Sigmoid colon (tissue), 4 donors: ENCODE results near the gene RNASE7.

Source experiments
- EP300 ChIP-seq, 4 donors: sonication (generic); formaldehyde crosslinking; IDR thresholded peaks; one replicate each; pipeline ENCODE4 v1.6.1; 2017; ENCODE audit warnings: antibody characterized with exemption in 4 of 4
- POLR2A ChIP-seq, 2 donors: fragments of 450-650 bp; IDR thresholded peaks; one replicate each; pipeline ENCODE4 v1.6.1; 2016; ENCODE audit warnings: antibody characterized with exemption in 2 of 2, mild to moderate bottlenecking in 2 of 2, moderate library complexity in 2 of 2
- POLR2AphosphoS5 ChIP-seq, 4 donors: sonication (generic); formaldehyde crosslinking; IDR thresholded peaks; one replicate each; pipeline ENCODE4 v1.6.1; 2017; ENCODE audit warnings: antibody characterized with exemption in 4 of 4
- TF ChIP-seq, protein P1 (sequence below), 4 experiments: fragments of 450-650 bp in 3 of 4; fragments of 200-600 bp in 1 of 4; IDR thresholded peaks; one replicate each; pipeline ENCODE4 v1.5.1; 2016 to 2019; ENCODE audit warnings: antibody characterized with exemption in 4 of 4, mild to moderate bottlenecking in 3 of 4, moderate library complexity in 2 of 4

DNA sequence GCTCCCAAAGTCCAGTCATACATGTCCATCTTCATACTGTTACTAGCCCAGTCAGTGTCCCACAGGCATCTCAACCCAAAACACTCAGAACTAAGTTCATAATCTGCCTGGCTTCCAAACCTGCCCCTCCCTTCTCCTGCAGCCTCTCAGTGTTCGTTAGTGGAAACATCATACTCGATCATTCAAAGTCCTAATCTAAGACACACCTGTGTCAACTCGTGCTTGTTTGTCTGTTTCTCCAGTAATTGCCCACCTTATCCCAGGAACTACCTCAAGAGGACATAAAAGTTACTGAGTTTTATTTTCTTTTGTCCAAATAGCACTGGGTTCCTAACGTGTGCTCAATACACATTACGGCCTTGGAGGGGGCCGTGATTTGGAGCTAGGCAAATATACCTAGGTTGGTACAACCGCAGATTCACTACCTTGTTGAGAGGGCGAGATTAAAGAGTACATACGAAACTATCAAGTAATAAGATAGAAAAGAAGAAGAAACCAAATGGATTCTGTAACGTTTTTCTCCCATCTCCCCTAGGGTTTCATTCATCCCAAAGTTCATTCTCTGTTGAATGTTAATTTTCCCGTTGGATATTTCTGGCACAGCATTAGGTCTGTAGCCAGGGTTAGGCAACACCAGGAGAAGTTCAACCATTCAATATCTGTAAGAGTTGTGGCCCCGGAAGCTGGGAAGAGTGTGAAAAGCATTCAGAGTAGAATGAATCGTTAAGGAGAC lies 18.6 kb downstream of the RNASE7 start:
- TF ChIP-seq, protein P1, sequence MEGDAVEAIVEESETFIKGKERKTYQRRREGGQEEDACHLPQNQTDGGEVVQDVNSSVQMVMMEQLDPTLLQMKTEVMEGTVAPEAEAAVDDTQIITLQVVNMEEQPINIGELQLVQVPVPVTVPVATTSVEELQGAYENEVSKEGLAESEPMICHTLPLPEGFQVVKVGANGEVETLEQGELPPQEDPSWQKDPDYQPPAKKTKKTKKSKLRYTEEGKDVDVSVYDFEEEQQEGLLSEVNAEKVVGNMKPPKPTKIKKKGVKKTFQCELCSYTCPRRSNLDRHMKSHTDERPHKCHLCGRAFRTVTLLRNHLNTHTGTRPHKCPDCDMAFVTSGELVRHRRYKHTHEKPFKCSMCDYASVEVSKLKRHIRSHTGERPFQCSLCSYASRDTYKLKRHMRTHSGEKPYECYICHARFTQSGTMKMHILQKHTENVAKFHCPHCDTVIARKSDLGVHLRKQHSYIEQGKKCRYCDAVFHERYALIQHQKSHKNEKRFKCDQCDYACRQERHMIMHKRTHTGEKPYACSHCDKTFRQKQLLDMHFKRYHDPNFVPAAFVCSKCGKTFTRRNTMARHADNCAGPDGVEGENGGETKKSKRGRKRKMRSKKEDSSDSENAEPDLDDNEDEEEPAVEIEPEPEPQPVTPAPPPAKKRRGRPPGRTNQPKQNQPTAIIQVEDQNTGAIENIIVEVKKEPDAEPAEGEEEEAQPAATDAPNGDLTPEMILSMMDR (IDR thresholded peaks at IDR 0.05), result no peak
- TF ChIP-seq POLR2AphosphoS5 (IDR thresholded peaks at IDR 0.05) (no peak), POLR2A (IDR thresholded peaks at IDR 0.05) (no peak), EP300 (IDR thresholded peaks at IDR 0.05) (no peak)
